H1 (cell line): ENCODE data around the gene CASK. TPM values are rescaled to one million over a fixed set of nuclear protein-coding genes. Genes with fewer than 3 reads are reported as not detected.

ENCODE experiments used
- CHD2 ChIP-seq: IDR thresholded peaks from 2 replicates; pipeline ENCODE4 v1.6.1; 2012; ENCODE audit warnings: low read length, improper control_type of control experiment
- E2F6 ChIP-seq: IDR thresholded peaks from 2 replicates; pipeline ENCODE4 v1.6.1; 2012; ENCODE audit warnings: inconsistent platforms
- GTF2F1 ChIP-seq: IDR thresholded peaks from 2 replicates; pipeline ENCODE4 v1.6.1; 2012; ENCODE audit warnings: low read depth, low read length, improper control_type of control experiment, borderline replicate concordance
- NRF1 ChIP-seq: IDR thresholded peaks from 2 replicates; pipeline ENCODE4 v1.6.1; 2011; ENCODE audit warnings: mild to moderate bottlenecking, low read depth, low read length, improper control_type of control experiment
- TCF12 ChIP-seq: IDR thresholded peaks from 2 replicates; pipeline ENCODE4 v1.6.1; 2011; ENCODE audit warnings: low read depth, mild to moderate bottlenecking, low read length
- polyA plus RNA-seq, 7 experiments: library from polyadenylated mRNA; depleted of rRNA in 3 of 7; stranded (reverse) in 5 of 7; unstranded in 2 of 7; fragments of >200 nt in 5 of 7; fragments of 200-250 nt in 2 of 7; gene quantifications; 1 replicate in 5 of 7; 2 replicates in 1 of 7; 4 replicates in 1 of 7; pipeline versions ENCODE4 v1.2.1 to v1.2.3, GENCODE V29; 2011 to 2013; ENCODE audit warnings: missing spikeins in 2 of 7, mixed read lengths in 2 of 7
- total RNA-seq: library from RNA; stranded (reverse); fragmentation: NEBNext Ultra II Directional; extraction: Animal tissue kit (Norgen Biotek cat#: 25700); gene quantifications from 2 replicates; pipeline ENCODE4 v1.2.1, GENCODE V29; 2021

The CASK gene
- total and polyA plus RNA-seq, 2 of the 8 experiments (the other 6 are each of a cell fraction or from before 2014, with no cell fraction given), result 21.6 to 55.1 TPM

- TF ChIP-seq TCF12 (no peak), E2F6 (no peak), NRF1 (no peak), GTF2F1 (no peak), CHD2 (no peak)
- TF ChIP-seq, all 59 proteins: peak for 0
Measured at GRCh38 chrX:41889317-41890025, 33.9 kb downstream of the CASK start (continued).
